Left ventricle myocardium inferior (tissue), 1 donor: ENCODE results near the gene NRG2. TPM values are rescaled to one million over a fixed set of nuclear protein-coding genes. Genes with fewer than 3 reads are reported as not detected.

Experiments used
- DNase-seq: peaks from one replicate; pipeline ENCODE4 v3.0.0-alpha.2; 2020
- H3K27ac ChIP-seq: fragments of 200-600 bp; replicated peaks from 2 replicates; pipeline ENCODE4 v1.8.0; 2021
- H3K27me3 ChIP-seq: fragments of 200-600 bp; 2 replicates; pipeline ENCODE4 v1.8.0; 2021; ENCODE audit warnings: low read depth
- H3K36me3 ChIP-seq: fragments of 200-600 bp; 2 replicates; pipeline ENCODE4 v1.8.0; 2021
- H3K4me1 ChIP-seq: fragments of 200-600 bp; 2 replicates; pipeline ENCODE4 v1.8.0; 2021
- H3K4me3 ChIP-seq: fragments of 200-600 bp; 2 replicates; pipeline ENCODE4 v1.8.0; 2021; ENCODE audit warnings: mild to moderate bottlenecking, moderate library complexity
- H3K9me3 ChIP-seq: fragments of 200-600 bp; replicated peaks from 2 replicates; pipeline ENCODE4 v1.8.0; 2021
- CTCF ChIP-seq: fragments of 200-600 bp; IDR thresholded peaks from 2 replicates; pipeline ENCODE4 v1.8.0; 2021; ENCODE audit warnings: antibody characterized with exemption, mild to moderate bottlenecking, borderline replicate concordance
- intact Hi-C: fragments of 100-400 bp; cut with micrococcal nuclease; formaldehyde crosslinking; loops from one replicate; pipeline ENCODE4 v1.11.0; 2022
- total RNA-seq: library from RNA; stranded (reverse); fragmentation: NEBNext Ultra II Directional; extraction: Animal tissue kit (Norgen Biotek cat#: 25700); gene quantifications from one replicate; pipeline ENCODE4 v1.2.1, GENCODE V29; 2021
- donor health status: DM: no; HTN: yes; CAD: no; lungs with severe emphysema.

The NRG2 gene
- total RNA-seq, 1 donor from 2014 or later = 3.1 TPM

GRCh38 chr5:139997276-139997675, 45.8 kb downstream of the NRG2 start:
- intact Hi-C loops = no loop called here
- no peak overlapping the region for H3K27ac ChIP-seq
- no peak for TF ChIP-seq CTCF

DNA sequence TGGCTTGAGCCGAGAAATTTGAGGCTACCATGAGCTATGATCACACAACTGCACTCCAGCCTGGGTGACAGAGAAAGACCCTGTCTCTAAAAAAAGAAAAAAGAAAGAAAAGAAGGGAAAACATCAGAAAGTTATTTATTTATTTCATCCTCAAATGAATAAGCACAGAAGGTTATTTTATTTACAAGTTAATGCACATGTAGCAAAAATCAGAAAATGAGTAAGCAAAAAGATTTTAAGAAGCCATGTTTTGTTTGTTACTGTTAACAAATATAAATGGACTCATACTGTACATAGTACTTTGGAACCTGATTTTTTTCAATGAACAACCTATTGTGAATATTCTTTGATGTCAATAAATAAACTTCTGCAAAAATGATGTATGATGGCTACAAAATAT, 47.2 kb downstream of the NRG2 start:
- peaks cover 13% of the 10 kb centered on the region for H3K4me1 ChIP-seq
- no peak overlapping the region for H3K27ac ChIP-seq
- intact Hi-C loops = no loop called here
- TF ChIP-seq CTCF = no peak
- H3K4me3 ChIP-seq = no peak overlapping the region
- H3K27me3 ChIP-seq = no peaks in the 10 kb centered on the region
- H3K9me3 ChIP-seq = no peaks in the 10 kb centered on the region
- no peaks in the 10 kb centered on the region for H3K36me3 ChIP-seq
- no peak for DNase-seq

More at GRCh38 chr5:139997276-139997675, 45.8 kb downstream of the NRG2 start:
- DNase-seq = no peak
- peaks cover 18% of the 10 kb centered on the region for H3K4me1 ChIP-seq
- H3K9me3 ChIP-seq = no peaks in the 10 kb centered on the region
- no peak overlapping the region for H3K4me3 ChIP-seq
- no peaks in the 10 kb centered on the region for H3K27me3 ChIP-seq
- H3K36me3 ChIP-seq = no peaks in the 10 kb centered on the region

- DNase-seq = no peak
- no peaks in the 10 kb centered on the region for H3K9me3 ChIP-seq
- TF ChIP-seq CTCF = no peak
- H3K36me3 ChIP-seq = no peaks in the 10 kb centered on the region
- H3K4me1 ChIP-seq = no peaks in the 10 kb centered on the region
- H3K4me3 ChIP-seq = no peak overlapping the region
- no peak overlapping the region for H3K27ac ChIP-seq
- intact Hi-C loops = no loop called here
- H3K27me3 ChIP-seq = no peaks in the 10 kb centered on the region
Observed at GRCh38 chr5:139994234-139994633, 48.9 kb downstream of the NRG2 start.

- peak overlapping the region; percentile 24 for H3K4me3 ChIP-seq
- TF ChIP-seq CTCF = no peak
- H3K27ac ChIP-seq = peak overlapping the region; percentile 81
- peaks cover 40% of the 10 kb centered on the region for H3K4me1 ChIP-seq
- H3K9me3 ChIP-seq = no peaks in the 10 kb centered on the region
- peak; percentile 22 for DNase-seq
- H3K36me3 ChIP-seq = no peaks in the 10 kb centered on the region
- no peaks in the 10 kb centered on the region for H3K27me3 ChIP-seq
- intact Hi-C loops = no loop called here
Observed at GRCh38 chr5:139985733-139986132, 57.4 kb downstream of the NRG2 start.

GRCh38 chr5:139985290-139985689, 57.8 kb downstream of the NRG2 start:
- DNase-seq = no peak
- Histone ChIP-seq H3K36me3 (no peaks in the 10 kb centered on the region), H3K9me3 (no peaks in the 10 kb centered on the region), H3K4me3 (peak overlapping the region; percentile 24), H3K27ac (peak overlapping the region; percentile 81), H3K4me1 (peaks cover 40% of the 10 kb centered on the region), H3K27me3 (no peaks in the 10 kb centered on the region)
- intact Hi-C loops = no loop called here
- no peak for TF ChIP-seq CTCF

DNA sequence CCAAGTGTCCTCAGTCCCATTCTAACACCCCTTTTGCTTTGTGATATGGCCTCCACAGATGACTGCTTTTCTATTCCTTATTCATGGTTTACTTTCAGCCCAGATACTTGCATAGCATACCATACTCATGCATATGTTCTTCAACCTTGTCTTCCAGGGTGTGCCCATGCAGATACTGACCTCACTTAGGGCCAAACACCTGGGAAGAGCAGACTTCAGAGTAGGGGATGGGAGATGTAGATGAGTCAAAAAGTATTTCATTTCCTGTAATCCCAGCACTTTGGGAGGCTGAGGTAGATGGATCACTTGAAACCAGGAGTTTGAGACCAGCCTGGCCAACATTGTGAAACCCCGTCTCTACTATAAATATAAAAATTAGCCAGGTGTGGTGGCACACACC, 58.3 kb downstream of the NRG2 start:
- no peak for TF ChIP-seq CTCF
- H3K9me3 ChIP-seq = no peaks in the 10 kb centered on the region
- peaks cover 41% of the 10 kb centered on the region for H3K4me1 ChIP-seq
- H3K4me3 ChIP-seq = no peak overlapping the region
- H3K36me3 ChIP-seq = no peaks in the 10 kb centered on the region
- intact Hi-C loops = no loop called here
- H3K27me3 ChIP-seq = no peaks in the 10 kb centered on the region
- DNase-seq = no peak
- H3K27ac ChIP-seq = no peak overlapping the region
